GM18526 (cell line): Measurements from ENCODE around the gene ADGRG2.

Experiments
- POLR2A ChIP-seq: IDR thresholded peaks from 3 replicates; pipeline ENCODE4 v1.6.1; 2011; ENCODE audit not compliant: insufficient read length; ENCODE audit errors: extremely low read depth

Gene ADGRG2

GRCh38 chrX:19121898-19122640 is at the start of gene ADGRG2:
Gene ADGRG2 (minus strand): TSS chrX:19122468. CDS start chrX:19068834, 53,634 bp downstream.
- TF ChIP-seq POLR2A = no peak

DNA sequence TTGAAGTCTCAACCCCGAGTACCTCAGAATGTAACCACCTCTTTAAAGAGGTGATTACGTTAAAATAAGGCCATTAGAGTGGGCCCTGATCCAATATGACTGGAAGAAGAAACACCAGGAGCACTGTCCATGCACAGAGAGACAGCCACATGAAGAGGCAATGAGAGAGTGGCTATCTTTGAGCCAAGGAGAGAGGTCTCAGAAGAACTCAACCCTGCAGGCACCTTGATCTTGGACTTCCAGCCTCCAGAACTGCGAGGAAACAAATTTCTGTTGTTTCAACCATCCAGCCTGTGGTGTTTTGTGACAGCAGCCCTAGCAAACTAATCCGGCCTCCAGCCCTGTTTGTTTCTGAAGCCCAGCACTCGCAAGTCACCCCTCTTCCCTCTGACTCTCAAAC is 46.3 kb upstream of the ADGRG2 start:
- no peak for TF ChIP-seq POLR2A

- no peak for TF ChIP-seq POLR2A
These were observed 40.6 kb upstream of the ADGRG2 start for GRCh38 chrX:19162851-19163250.

DNA sequence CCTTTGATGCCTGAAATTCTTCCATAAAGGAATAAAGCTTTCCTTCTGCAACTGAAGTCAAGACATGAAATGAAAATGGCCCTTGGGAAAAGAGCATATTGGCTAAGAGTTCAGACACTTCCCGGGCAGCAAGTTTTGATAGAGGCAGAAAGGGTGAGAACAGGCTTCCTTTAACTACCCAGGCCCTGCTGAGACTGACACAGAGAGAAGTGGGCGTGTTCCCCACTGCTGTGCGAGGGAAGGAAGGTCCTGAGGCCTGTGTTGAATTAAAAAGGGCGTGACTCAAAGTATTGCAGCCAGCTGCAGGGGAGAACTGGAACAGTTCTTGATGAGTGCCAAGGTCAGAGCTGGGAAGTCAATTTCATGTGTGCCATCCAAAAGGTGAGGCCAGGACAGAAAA is 33.9 kb upstream of the ADGRG2 start:
- no peak for TF ChIP-seq POLR2A

DNA sequence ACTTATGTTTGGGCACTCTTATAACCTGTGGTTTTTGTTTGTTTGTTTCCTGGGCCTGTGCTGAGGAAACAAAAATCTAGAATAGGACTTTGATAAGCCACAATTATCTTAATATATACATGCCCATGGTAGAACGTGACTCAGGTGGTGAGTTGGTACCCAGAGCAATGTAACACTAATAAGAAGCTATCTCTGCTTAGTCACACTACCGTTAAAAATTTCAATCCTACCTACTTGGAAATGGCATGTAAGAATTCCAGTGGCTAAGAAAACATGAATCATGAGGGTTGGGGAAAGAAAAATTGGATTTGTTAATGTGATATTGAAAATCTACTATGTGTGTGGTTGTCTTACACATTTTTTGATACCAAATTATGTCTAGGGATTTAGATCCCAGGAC is 30.5 kb upstream of the ADGRG2 start:
- no peak for TF ChIP-seq POLR2A

DNA sequence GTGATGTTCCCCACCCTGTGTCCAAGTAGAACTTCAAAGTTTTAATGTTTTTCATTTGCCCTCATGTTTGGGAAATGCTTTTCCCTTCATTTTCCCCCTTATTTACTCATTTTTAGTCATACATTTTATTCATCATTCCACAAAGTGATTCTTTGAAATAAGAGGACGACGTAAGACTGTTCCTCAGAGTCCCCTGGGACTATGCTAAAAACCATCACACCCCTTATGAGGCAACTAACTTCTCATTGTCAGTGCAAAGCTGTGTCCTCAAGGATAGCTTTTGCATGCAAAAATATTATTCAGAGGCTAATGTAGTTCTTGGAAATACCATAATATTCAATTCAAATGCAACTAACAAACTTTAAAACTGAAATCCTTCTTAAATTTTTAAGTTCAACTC is 14.8 kb upstream of the ADGRG2 start:
- no peak for TF ChIP-seq POLR2A

DNA sequence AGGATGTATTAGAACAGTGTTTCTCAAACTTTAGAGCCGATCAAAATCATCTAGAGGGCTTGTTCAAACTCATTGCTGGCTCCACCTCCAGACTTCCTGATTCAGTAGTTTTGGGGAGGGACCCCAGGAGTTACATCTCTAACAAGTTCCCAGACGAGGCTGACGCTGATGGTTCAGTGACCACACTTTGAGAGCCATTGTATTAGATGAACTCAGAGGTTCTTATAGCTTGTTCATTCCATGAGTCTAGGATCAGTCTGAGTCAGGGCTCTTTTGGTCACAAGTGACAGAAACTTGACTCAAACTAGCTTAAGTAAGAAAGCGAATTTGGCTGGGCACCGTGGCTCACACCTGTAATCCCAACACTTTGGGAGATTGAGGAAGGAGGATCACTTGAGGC is 11.5 kb upstream of the ADGRG2 start:
- no peak for TF ChIP-seq POLR2A

DNA sequence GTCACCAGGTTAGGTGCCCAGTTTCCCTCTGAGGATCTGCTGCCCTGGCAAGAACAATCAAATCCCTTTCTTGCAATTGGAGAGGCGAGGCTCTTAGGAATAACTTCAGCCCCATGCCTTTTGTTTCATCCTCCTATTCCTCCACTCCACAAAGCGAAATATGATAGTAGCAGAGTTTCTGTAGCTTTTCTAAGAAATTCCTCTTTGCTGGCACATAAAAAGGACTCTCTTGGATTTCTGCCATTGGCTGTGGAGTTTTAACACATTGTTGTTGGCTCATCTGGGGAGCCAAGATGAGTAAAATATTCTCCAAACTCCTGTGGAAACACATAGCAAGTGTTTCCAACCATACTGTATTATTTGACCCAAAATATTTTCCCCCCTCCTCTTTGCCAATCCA is 11.0 kb upstream of the ADGRG2 start:
- no peak for TF ChIP-seq POLR2A

GRCh38 chrX:19130628-19131027 is 8.4 kb upstream of the ADGRG2 start:
- no peak for TF ChIP-seq POLR2A

DNA sequence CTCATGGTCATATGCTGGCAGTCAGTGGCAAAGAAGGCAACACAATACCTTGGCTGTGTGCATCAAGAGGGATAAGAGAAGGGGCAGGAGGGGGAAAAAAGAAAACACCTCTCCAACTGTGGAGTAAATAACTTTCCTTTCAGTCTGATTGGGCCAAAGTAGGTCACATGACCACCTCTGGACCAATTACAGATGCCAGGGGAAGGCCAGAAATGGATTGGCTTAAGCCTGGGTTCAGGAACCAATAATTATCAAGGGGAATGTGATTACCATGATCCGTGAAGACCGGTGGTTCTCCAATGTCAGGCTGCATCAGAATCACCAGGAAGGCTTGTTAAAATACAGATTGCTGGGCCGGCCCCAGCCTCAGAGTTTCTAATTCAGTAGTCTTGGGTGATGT is 7.4 kb upstream of the ADGRG2 start:
- no peak for TF ChIP-seq POLR2A

- TF ChIP-seq POLR2A = no peak
These were observed 5.4 kb upstream of the ADGRG2 start for GRCh38 chrX:19127649-19128168.

DNA sequence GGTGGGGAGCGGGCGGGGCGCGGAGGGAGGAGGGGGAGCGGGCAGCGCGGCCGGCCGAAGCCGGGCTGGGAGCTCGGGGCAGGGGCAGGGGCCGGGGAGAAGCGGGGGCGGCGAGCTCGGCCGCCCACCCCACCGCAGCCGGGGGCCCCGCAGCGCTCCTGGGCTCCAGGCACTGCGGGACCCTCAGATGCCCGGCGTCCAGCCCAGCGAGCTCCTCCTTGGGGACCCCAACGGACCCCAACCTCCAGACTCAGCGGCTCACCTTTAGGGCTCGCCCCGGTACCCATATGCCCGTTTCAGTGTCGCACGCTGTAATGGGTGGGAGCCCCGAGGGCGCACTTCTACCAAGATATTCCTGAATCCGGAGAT is 357 bp upstream of the ADGRG2 start:
- TF ChIP-seq POLR2A = no peak

- TF ChIP-seq POLR2A = no peak
These were observed 802 bp downstream of the ADGRG2 start for GRCh38 chrX:19121466-19121865.

GRCh38 chrX:19110642-19111041 is 11.6 kb downstream of the ADGRG2 start:
- TF ChIP-seq POLR2A = no peak

- TF ChIP-seq POLR2A = no peak
These were observed 15.2 kb downstream of the ADGRG2 start for GRCh38 chrX:19107035-19107434.

DNA sequence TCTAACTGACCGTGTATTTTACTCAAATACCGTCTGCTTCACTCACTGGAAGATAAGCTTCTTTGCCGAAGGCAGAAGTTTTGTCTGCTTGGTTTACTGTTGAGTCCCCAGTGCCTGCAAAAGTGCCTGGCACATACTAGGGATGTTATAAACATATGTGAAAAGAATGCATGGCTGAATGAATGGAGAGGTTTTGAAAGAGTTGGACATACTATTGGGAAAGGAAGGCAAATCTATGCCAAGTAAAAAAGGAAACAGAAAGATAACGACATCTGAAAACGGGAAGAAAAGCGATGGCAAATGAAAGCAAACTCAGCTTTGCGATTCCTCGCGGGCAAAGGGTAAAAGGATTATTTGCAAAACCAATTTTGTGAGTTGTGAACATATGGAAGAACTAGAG is 21.7 kb downstream of the ADGRG2 start:
- no peak for TF ChIP-seq POLR2A
